NCI-H2029 (cell line): Measurements from ENCODE around the gene CCDC184.
A peak's percentile ranks its signal among the peaks of the same experiment; 100 is the strongest.
"Not testable (repeated sequence)": the region's sequence is repeated elsewhere in the genome, so short reads cannot be mapped to it uniquely, and the experiment has no call there.

Source experiments
- DNase-seq: peaks from one replicate; lab custom pipeline; 2025; lab: John Stamatoyannopoulos, UW

Gene CCDC184

GRCh38 chr12:48183091-48183875, at the start of gene CCDC184:
CCDC184 (plus strand) TSS chr12:48183644; CDS start chr12:48184123, 479 bp downstream.
- DNase-seq, result peak; percentile 47

GRCh38 chr12:48135027-48135426, 48.4 kb upstream of the CCDC184 start:
- no peak for DNase-seq

- DNase-seq, result no peak
Measured at GRCh38 chr12:48142818-48143674, 40.4 kb upstream of the CCDC184 start.

GRCh38 chr12:48143898-48144297, 39.5 kb upstream of the CCDC184 start:
- DNase-seq, result no peak

- no peak for DNase-seq
Measured at GRCh38 chr12:48145981-48146380, 37.5 kb upstream of the CCDC184 start.

DNA sequence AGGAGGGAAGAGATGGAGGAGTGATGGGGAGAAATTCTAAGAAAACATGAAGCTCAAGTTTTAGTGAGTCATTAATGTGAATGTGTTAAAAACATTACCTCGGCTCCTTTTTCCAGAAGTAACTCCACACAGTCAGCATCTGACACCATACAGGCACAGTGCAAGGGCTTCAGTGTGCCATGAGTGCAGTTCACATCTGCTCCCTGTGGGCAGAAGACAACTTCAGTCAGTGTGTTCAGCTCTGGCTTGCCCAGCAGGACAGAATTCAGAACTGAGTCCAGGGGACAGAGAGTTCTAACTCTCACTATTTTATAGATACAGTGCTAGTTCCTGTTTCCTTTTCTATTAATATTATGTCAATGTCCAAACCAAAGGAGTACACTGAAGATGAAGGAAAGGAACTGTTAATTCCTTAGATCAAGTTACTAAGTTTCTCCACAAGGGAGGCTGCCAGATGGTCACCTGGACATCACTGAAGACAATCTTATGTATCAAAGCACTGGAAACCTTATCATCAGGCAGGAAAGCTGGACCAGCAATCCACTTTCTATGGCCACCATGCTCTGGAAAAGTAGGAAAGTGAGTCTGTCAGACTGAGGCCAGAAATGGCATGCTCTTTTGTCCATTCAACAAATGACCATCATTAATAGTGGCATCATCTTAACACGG, 32.2 kb upstream of the CCDC184 start:
- DNase-seq, result no peak

GRCh38 chr12:48155786-48156185, 27.7 kb upstream of the CCDC184 start:
- not testable (repeated sequence) for DNase-seq

DNA sequence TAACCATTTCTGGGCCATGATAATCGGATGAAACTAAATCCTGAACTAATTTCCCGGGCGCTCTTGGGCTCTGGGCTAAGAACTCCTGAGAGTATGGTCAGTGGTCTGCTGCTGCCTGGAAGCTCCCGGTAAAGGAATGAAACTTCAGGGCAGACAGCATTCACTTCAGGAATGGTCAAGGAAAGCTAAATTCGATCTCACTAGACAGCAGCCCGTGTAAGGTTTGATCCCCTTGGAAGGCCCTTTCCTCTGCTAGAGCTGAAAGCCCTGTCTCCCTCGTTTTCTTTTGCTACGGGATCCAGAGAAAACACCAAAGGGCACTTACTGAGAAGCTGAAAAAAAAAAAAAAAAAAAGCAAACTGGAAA, 26.8 kb upstream of the CCDC184 start:
- no peak for DNase-seq

- DNase-seq, result peak; percentile 96
Measured at GRCh38 chr12:48157018-48157888, 26.2 kb upstream of the CCDC184 start, which contains the start of gene ASB8. ASB8 (minus strand) TSS chr12:48157515; CDS start chr12:48153496, 4,019 bp downstream.

DNA sequence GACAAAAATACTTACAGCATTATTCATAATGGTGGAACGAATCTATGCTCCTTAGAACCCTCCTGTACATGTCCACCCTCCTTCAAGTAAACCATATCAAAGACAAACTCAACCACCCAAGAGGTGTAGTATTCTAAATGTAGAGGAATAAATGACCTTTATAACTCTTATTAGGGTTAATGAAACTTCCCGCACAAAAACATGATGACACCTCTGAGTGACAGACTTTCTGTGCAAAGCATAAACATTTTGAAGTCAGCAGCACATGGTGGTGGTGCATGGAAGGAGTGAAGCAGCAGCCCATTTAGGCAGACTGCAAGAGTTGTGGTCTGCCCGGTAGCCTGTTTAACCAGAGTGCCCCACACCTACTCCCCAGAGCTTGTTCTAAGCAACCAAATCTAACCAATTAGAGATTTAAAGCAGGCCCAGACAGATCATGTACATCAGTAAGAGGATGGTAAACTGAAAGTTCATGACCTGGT, 25.5 kb upstream of the CCDC184 start:
- DNase-seq, result no peak

- no peak for DNase-seq
Measured at GRCh38 chr12:48160046-48160445, 23.4 kb upstream of the CCDC184 start.

DNA sequence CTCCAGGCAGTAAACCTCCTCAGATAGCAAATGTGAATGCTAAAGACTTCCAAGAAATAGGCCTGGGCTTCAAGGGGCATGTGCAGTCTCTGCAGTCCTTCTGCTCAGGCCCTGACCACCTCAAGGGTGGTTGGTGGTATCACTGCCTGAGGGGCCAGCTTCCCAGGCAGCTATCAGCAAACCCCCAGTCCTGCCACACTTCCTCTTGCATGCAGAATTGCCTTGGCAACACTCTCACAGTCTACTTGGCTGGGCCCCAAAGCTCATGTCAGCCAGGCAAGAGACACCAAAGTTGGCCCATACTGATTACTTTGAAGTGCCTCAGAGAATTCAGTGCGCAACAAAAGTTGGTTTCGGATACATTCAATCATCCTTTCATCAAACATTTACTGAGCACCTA, 22.6 kb upstream of the CCDC184 start:
- no peak for DNase-seq

DNA sequence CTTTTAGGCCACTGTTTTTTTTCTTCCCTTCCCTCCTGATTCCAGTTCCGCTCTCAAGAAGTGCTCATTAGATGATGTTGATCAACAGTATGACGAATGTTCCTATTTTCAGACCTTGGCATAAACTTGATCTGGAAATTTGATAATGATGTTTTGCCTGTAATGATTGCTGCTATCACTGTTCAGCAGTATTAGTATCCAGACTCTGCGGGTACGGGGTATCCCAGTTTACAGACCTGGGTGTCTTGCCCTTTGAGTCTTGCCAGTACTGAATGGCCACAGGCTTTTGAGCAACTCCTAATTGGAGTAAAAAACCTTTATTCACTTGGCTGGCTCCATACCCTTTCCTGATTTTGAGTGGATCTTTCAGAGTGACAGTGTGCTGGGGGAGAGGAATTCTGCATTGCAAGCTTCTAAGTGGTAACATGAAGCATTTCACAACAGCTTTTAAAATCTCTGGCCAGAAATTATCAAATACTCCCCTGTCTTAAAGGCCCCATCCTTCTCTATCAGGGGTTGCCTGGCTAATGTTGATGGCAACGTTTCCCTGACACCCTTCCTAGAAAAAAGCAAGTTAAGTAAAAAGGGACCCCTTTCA, 20.2 kb upstream of the CCDC184 start:
- no peak for DNase-seq

DNA sequence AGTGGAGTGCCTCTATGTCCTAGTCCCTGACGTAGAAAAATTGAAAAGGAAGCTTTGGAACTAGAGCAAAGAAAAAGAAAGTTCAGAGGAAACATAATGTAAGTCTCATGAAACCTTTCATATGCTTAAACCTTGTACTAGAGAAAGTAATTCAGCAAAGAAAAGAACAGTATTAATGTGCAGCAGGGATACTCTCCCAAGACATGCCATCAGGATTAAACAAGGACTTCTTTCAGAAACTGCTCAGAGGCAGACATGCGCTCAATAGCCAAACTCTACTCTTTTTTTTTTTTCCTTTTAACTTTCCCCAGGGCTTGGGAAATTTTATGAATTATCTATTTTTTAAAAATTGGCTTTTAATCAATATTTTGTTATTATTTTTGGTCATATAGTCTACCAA, 19.0 kb upstream of the CCDC184 start:
- no peak for DNase-seq

DNA sequence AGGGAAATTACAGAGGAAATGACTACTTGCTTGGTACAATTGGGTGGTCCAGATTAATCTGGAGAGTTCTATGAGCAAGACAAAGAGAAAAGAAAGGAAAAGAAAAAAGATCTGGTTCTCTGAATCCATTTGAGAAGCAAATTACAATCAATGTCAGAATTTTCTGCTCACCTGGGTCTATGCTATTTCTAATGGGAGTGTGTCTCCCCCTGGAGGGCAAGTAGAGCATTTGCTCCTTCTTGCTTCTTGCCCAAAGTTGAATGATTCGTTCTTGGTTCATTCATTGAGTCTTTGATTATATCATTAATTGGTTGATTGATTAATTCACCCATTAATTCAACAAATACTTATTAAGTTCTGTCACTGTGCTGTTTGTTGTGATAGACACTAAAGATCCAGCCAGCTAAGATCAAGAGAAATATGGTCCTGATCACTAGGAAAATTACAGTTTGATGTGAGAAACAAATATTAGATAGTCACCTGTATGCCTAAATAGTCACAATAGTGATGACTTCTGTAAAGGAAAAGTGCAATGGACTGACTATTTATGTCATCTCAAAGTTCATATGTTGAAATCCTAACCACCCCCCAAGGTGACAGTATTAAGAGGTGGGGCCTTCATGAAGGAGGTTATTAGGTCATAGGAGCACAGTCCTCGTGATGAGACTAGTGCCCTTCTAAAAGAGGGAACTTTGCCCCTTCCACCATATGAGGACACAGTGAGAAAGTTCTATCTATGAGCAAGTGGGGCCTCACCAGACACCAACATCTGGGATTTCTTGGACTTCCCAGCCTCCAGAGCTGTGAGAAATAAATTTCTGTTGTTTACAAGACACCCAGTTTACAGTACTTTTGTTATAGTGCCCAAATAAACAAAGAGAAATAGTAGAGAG, 18.1 kb upstream of the CCDC184 start:
- peak; percentile 45 for DNase-seq

DNA sequence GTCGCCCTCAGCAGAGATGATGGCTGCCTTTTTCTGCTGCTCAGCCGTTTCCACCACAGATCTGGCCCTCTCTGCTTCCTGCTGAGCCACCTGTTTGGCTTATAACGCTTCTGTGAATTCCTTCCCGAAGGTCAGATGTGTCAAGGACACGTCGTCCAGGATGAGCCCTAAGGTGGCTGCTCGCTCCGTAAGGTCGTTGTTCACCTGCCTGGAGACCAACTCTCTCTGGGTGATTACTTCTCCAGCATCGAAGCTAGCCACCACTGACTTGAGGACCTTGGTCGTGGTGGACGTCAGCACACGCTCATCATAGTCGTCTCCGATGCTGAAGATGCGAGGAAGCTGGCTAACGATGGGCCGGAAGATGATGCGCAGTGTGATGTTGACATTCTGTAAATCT, 14.4 kb upstream of the CCDC184 start:
- no peak for DNase-seq

DNA sequence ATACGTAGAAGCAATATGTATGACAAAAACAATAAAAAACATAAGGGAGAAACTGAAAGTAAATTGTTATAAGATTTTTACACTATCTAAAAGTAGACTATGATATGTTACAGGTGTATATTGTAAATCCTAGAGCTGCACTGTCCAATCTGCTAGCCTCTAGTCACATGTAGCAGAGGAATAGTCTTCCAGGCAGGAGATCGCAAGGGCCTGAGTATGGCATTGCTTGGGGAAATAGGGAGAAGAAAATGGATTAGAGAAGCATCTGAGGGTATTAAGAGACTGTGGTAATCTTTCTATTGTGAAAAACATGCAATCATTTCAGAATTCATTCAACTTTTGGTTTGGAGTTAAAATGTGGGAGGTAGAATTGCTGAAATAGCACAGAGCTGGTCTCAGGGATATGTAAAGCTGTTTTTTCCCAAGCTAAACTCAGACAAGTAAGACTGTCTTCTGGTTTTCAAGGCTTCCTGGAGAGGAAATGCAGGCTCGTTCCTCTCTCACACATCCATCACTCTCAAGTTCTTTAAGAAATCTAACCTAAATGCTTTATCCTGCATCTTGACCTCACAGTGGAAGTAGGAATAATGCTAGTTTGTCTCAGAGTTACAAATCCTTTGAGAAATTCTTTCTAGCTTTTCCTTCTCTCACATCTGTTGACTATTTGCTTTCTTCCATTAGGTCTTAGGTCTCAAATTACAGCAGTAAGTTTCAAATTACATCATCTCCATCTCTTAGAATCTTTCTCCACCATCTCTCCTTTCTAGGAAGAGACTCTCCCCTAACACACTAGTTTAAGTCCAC, 7.6 kb upstream of the CCDC184 start:
- no peak for DNase-seq

DNA sequence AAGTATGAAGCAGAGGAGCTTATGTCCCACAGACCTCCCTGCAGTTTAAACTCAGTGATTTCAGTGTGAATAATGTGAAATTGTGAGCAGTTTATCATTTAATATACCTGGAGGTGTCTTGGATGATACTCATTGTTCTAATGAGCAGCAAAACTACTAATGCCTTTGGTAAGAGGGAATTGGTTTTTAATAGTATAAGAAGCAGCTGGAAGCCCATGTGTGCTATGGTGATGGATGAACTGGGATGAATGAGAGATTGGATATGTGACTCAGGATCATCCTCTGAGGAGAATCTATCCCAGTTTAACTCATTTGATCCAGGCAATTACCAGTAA, 7.1 kb upstream of the CCDC184 start:
- no peak for DNase-seq

DNA sequence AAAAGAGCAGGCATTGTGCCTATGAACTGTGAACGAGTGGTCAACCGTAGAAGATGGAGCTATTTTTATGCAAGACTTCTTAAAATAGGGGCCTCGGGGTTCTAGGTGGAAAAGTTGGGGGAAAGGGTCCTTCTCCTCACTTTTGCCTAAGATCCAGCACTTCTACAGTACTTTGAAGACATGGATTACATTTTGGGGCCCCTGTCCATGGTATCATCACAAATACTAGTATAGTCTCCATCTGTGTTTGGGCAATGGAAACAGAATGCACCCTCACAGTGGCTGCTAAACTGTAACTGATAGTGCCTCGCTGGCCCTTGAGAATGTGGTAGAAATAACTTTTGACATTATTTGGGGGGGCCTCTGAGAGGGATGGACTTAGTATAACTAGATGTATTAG, 5.5 kb upstream of the CCDC184 start:
- DNase-seq, result no peak
